ENCODE results near the gene GNAT1.

GNAT1 gene

GRCh38 chr3:50245831-50246516 lies 54.6 kb downstream of the GNAT1 start:
- Histone ChIP-seq H3K27me3 (no peaks in the 10 kb centered on the region), H3K9me3 (no peaks in the 10 kb centered on the region), H3K4me3 (ENCODE audit: low read depth, low read length) (peak overlapping the region; percentile 55), H3K36me3 (no peaks in the 10 kb centered on the region), H3K4me1 (peaks cover 4% of the 10 kb centered on the region)
- DNase-seq, result peak; percentile 89
- peak; percentile 81 for TF ChIP-seq CTCF (IDR thresholded peaks at IDR 0.05; ENCODE audit: low read depth, low read length)

- Histone ChIP-seq H3K4me3 (ENCODE audit: low read depth, low read length) (peak overlapping the region; percentile 55; the same call in 1 of the 2 replicates), H3K9me3 (no peaks in the 10 kb centered on the region), H3K27me3 (no peaks in the 10 kb centered on the region), H3K36me3 (no peaks in the 10 kb centered on the region), H3K4me1 (peaks cover 4% of the 10 kb centered on the region)
- no peak for TF ChIP-seq CTCF (IDR thresholded peaks at IDR 0.05; ENCODE audit: low read depth, low read length)
- DNase-seq, result no peak
Observed at GRCh38 chr3:50246517-50246954, 55.1 kb downstream of the GNAT1 start.

All from BE2C (cell line).